OCI-LY7 (cell line): ENCODE results near the gene OOSP4A.

Source experiments
- EZH2phosphoT487 ChIP-seq: fragments of 200-600 bp; sonication (generic); IDR thresholded peaks from 2 replicates; pipeline ENCODE4 v1.6.1; 2018; ENCODE audit warnings: low read depth, borderline replicate concordance, mild to moderate bottlenecking, mixed run types, antibody characterized with exemption, low read length, moderate library complexity, mixed read lengths
- TF ChIP-seq, protein P1 (sequence below): fragments of 200-600 bp; sonication (generic); conservative IDR thresholded peaks from 2 replicates; pipeline ENCODE4 v1.5.1; 2014; ENCODE audit warnings: mild to moderate bottlenecking, antibody characterized with exemption, low read length, moderate library complexity, mixed read lengths

DNA sequence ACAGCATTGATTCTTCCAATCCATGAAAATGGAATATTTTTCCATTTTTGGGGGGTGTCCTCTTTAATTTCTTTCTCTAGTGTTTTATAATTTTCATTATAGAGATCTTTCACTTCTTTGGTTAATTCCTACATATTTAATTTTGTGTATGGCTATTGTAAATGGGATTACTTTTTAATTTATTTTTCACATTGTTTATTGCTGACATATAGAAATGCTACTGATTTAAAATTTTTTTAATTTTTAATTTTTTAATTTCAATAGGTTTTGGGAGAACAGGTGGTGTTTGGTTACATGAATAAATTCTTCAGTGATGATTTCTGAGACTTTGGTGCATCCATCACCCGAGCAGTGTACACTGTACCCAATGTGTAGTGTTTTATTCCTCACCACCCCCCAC, 26.6 kb downstream of the OOSP4A start:
- TF ChIP-seq, protein P1, sequence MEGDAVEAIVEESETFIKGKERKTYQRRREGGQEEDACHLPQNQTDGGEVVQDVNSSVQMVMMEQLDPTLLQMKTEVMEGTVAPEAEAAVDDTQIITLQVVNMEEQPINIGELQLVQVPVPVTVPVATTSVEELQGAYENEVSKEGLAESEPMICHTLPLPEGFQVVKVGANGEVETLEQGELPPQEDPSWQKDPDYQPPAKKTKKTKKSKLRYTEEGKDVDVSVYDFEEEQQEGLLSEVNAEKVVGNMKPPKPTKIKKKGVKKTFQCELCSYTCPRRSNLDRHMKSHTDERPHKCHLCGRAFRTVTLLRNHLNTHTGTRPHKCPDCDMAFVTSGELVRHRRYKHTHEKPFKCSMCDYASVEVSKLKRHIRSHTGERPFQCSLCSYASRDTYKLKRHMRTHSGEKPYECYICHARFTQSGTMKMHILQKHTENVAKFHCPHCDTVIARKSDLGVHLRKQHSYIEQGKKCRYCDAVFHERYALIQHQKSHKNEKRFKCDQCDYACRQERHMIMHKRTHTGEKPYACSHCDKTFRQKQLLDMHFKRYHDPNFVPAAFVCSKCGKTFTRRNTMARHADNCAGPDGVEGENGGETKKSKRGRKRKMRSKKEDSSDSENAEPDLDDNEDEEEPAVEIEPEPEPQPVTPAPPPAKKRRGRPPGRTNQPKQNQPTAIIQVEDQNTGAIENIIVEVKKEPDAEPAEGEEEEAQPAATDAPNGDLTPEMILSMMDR, result no peak
- no peak for TF ChIP-seq EZH2phosphoT487
